H1 (cell line): ENCODE data around the gene BMPR1A. TPM values are rescaled to one million over a fixed set of nuclear protein-coding genes. Genes with fewer than 3 reads are reported as not detected.

Experiments used
- BACH1 ChIP-seq: IDR thresholded peaks from 2 replicates; pipeline ENCODE4 v1.6.1; 2012; ENCODE audit warnings: low read length, improper control_type of control experiment
- BCL11A ChIP-seq, 2 experiments: IDR thresholded peaks; one replicate each; pipeline ENCODE4 v1.6.1; 2011; ENCODE audit warnings: low read depth in 2 of 2, low read length in 2 of 2, mild to moderate bottlenecking in 2 of 2
- CBX8 ChIP-seq: fragments of 300-800, 300-1000 bp; sonication (generic); IDR thresholded peaks from 2 replicates; pipeline ENCODE4 v1.7.1; 2016; ENCODE audit warnings: low read depth, low read length, borderline replicate concordance
- CEBPB ChIP-seq: IDR thresholded peaks from 2 replicates; pipeline ENCODE4 v1.6.1; 2012; ENCODE audit warnings: low read depth, low read length
- CREB1 ChIP-seq: IDR thresholded peaks from 2 replicates; pipeline ENCODE4 v1.6.1; 2012; ENCODE audit warnings: inconsistent platforms
- E2F6 ChIP-seq: IDR thresholded peaks from 2 replicates; pipeline ENCODE4 v1.6.1; 2012; ENCODE audit warnings: inconsistent platforms
- EGR1 ChIP-seq: IDR thresholded peaks from 2 replicates; pipeline ENCODE4 v1.6.1; 2011; ENCODE audit warnings: low read depth, low read length, borderline replicate concordance
- HDAC2 ChIP-seq, 2 experiments: fragments of 300-600 bp in 1 of 2; sonication (generic) in 1 of 2; IDR thresholded peaks; 2 replicates each; pipeline ENCODE4 v1.6.1; 2011 to 2012; ENCODE audit warnings: low read depth in 2 of 2, low read length in 2 of 2, mild to moderate bottlenecking in 2 of 2, moderate library complexity in 2 of 2, borderline replicate concordance in 1 of 2, inconsistent platforms in 1 of 2
- JUN ChIP-seq: IDR thresholded peaks from 2 replicates; pipeline ENCODE4 v1.6.1; 2011; ENCODE audit warnings: low read depth, mild to moderate bottlenecking, improper control_type of control experiment, low read length
- JUND ChIP-seq: IDR thresholded peaks from 2 replicates; pipeline ENCODE4 v1.6.1; 2011; ENCODE audit warnings: mild to moderate bottlenecking, improper control_type of control experiment, low read length
- NANOG ChIP-seq: IDR thresholded peaks from 2 replicates; pipeline ENCODE4 v1.6.1; 2011; ENCODE audit warnings: low read length, low read depth, mild to moderate bottlenecking, inconsistent platforms; ENCODE audit not compliant: insufficient read depth, poor library complexity, severe bottlenecking
- NRF1 ChIP-seq: IDR thresholded peaks from 2 replicates; pipeline ENCODE4 v1.6.1; 2011; ENCODE audit warnings: mild to moderate bottlenecking, low read depth, low read length, improper control_type of control experiment
- POLR2A ChIP-seq, 2 experiments: IDR thresholded peaks; 1 replicate in 1 of 2; 2 replicates in 1 of 2; pipeline ENCODE4 v1.6.1; 2011; ENCODE audit warnings: low read depth in 2 of 2, low read length in 2 of 2, mild to moderate bottlenecking in 2 of 2; ENCODE audit errors: control extremely low read depth in 1 of 2
- POLR2AphosphoS5 ChIP-seq: IDR thresholded peaks from 2 replicates; pipeline ENCODE4 v1.6.1; 2011; ENCODE audit warnings: low read depth, low read length
- POU5F1 ChIP-seq: IDR thresholded peaks from 2 replicates; pipeline ENCODE4 v1.6.1; 2011; ENCODE audit warnings: low read depth, mild to moderate bottlenecking, low read length, moderate library complexity
- RBBP5 ChIP-seq: IDR thresholded peaks from 2 replicates; pipeline ENCODE4 v1.7.1; 2012; ENCODE audit warnings: low read depth, mild to moderate bottlenecking, inconsistent platforms, low read length, moderate library complexity, borderline replicate concordance
- SIN3A ChIP-seq, 2 experiments: IDR thresholded peaks in 1 of 2; conservative IDR thresholded peaks in 1 of 2; 2 replicates each; pipeline ENCODE4 v1.6.1; 2011 to 2012; ENCODE audit warnings: low read length in 2 of 2, improper control_type of control experiment in 1 of 2, low read depth in 1 of 2, mild to moderate bottlenecking in 1 of 2
- SIX5 ChIP-seq: IDR thresholded peaks from 2 replicates; pipeline ENCODE4 v1.6.1; 2011; ENCODE audit warnings: mild to moderate bottlenecking, low read depth, low read length
- SP4 ChIP-seq: IDR thresholded peaks from 2 replicates; pipeline ENCODE4 v1.6.1; 2012; ENCODE audit warnings: low read length, inconsistent platforms
- SUZ12 ChIP-seq: fragments of 200-600 bp; sonication (generic); IDR thresholded peaks from 2 replicates; pipeline ENCODE4 v1.6.1; 2012; ENCODE audit warnings: mild to moderate bottlenecking, inconsistent platforms, low read length, moderate library complexity, mixed read lengths
- TAF1 ChIP-seq: IDR thresholded peaks from 2 replicates; pipeline ENCODE4 v1.6.1; 2011; ENCODE audit warnings: mild to moderate bottlenecking, low read depth, low read length
- TAF7 ChIP-seq: optimal IDR thresholded peaks from 2 replicates; pipeline ENCODE3; 2011; ENCODE audit warnings: low read depth, mild to moderate bottlenecking, inconsistent platforms, low read length, moderate library complexity, borderline replicate concordance
- YY1 ChIP-seq: IDR thresholded peaks from 2 replicates; pipeline ENCODE4 v1.6.1; 2011; ENCODE audit warnings: low read depth, mild to moderate bottlenecking, low read length
- ZNF274 ChIP-seq: IDR thresholded peaks from 2 replicates; pipeline ENCODE4 v1.7.0; 2012; ENCODE audit warnings: low read length, borderline replicate concordance; ENCODE audit errors: extremely low read depth
- polyA plus RNA-seq, 7 experiments: library from polyadenylated mRNA; depleted of rRNA in 3 of 7; stranded (reverse) in 5 of 7; unstranded in 2 of 7; fragments of >200 nt in 5 of 7; fragments of 200-250 nt in 2 of 7; gene quantifications; 1 replicate in 5 of 7; 2 replicates in 1 of 7; 4 replicates in 1 of 7; pipeline versions ENCODE4 v1.2.1 to v1.2.3, GENCODE V29; 2011 to 2013; ENCODE audit warnings: missing spikeins in 2 of 7, mixed read lengths in 2 of 7
- total RNA-seq: library from RNA; stranded (reverse); fragmentation: NEBNext Ultra II Directional; extraction: Animal tissue kit (Norgen Biotek cat#: 25700); gene quantifications from 2 replicates; pipeline ENCODE4 v1.2.1, GENCODE V29; 2021

The BMPR1A gene
- total and polyA plus RNA-seq, 2 of the 8 experiments (the other 6 are each of a cell fraction or from before 2014, with no cell fraction given) = 34.4 to 129 TPM

GRCh38 chr10:86953747-86954680 lies 197.6 kb downstream of the BMPR1A start (continued):
- TF ChIP-seq SIX5 (no peak), TAF7 (no peak), SP4 (0 out of 2 replicates have a peak, but pooled peaks have one; percentile 41), CREB1 (peak; percentile 60; the same call in 1 of the 2 replicates), E2F6 (no peak), EGR1 (peak; percentile 74), SIN3A (conservative IDR thresholded peaks at IDR 0.05 in 1 of 2, IDR thresholded peaks at IDR 0.05 in 1 of 2; ENCODE audit: low read depth in 1 of 2, low read length in 2 of 2) (0 out of 4 replicates have a peak, but pooled peaks of 1 of the 2 experiments have one; percentile 43), POLR2A (IDR thresholded peaks at IDR 0.05; ENCODE audit: control extremely low read depth in 1 of 2, low read depth in 2 of 2, low read length in 2 of 2) (no peak; a peak in 1 of 3 replicates), BCL11A (IDR thresholded peaks at IDR 0.05; ENCODE audit: low read depth in 2 of 2, low read length in 2 of 2) (no peak), TAF1 (no peak; the same call in 1 of the 2 replicates), CEBPB (no peak), ZNF274 (no peak), CBX8 (no peak), POU5F1 (peak; percentile 74; the same call in 1 of the 2 replicates), JUND (peak; percentile 33; the same call in 1 of the 2 replicates), NANOG (peak; percentile 85), JUN (no peak), RBBP5 (peak; percentile 93), SUZ12 (no peak), BACH1 (no peak), POLR2AphosphoS5 (no peak), HDAC2 (IDR thresholded peaks at IDR 0.05; ENCODE audit: borderline replicate concordance in 1 of 2, low read depth in 2 of 2, low read length in 2 of 2) (peak in 1 of 2 experiments; percentile 89; a peak in 1 of 4 replicates), NRF1 (no peak), YY1 (peak; percentile 58; the same call in 1 of the 2 replicates)
